Measurements from ENCODE around the gene CFAP74. TPM values are rescaled to one million over a fixed set of nuclear protein-coding genes. Genes with fewer than 3 reads are reported as not detected.

CFAP74 gene
- total and polyA plus RNA-seq, 2 of the 13 experiments (the other 11 are each of a cell fraction or from before 2014, with no cell fraction given) = 0.27 to 0.62 TPM

DNA sequence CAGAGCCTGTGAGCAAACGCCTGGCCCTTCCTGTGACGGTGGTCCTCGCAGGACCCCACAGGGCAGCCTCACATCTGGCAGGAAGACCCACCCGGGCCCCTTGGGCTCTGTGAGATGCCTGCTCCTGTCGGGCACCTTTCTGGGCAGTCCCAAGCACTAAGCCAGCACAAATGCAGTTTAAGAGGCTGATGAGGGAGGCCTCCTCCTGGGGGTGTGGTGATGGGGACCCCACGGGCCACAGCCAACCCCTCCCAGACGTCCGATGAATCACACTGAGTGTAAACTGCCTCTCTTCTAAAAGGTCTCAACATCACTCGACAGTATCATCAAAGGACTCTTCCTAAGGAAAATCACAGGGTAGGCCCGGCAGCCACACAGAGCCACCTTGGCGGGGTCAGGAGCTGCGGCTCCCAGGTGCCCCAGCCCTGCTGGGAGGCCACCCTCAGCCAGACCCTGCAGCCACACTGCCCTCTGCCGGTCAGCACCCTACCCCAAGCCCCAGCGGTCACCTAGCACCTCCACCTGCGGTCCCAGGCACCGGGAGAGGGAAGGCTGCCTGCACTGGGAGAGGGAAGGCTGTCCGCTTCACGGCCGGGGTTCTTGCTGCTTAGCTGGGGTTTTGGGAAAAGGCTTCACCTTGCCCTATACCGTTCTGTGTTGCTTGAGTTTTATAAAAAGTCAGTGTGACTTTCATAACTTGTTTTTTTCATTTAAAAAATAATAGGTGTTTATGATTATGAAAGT, 42.8 kb upstream of the CFAP74 start (continued):
- TF ChIP-seq, protein P1, sequence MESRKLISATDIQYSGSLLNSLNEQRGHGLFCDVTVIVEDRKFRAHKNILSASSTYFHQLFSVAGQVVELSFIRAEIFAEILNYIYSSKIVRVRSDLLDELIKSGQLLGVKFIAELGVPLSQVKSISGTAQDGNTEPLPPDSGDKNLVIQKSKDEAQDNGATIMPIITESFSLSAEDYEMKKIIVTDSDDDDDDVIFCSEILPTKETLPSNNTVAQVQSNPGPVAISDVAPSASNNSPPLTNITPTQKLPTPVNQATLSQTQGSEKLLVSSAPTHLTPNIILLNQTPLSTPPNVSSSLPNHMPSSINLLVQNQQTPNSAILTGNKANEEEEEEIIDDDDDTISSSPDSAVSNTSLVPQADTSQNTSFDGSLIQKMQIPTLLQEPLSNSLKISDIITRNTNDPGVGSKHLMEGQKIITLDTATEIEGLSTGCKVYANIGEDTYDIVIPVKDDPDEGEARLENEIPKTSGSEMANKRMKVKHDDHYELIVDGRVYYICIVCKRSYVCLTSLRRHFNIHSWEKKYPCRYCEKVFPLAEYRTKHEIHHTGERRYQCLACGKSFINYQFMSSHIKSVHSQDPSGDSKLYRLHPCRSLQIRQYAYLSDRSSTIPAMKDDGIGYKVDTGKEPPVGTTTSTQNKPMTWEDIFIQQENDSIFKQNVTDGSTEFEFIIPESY (CRISPR knock-in tag; IDR thresholded peaks at IDR 0.05) = peak; percentile 68; the same call in 1 of the 2 replicates
- TF ChIP-seq, protein P2, sequence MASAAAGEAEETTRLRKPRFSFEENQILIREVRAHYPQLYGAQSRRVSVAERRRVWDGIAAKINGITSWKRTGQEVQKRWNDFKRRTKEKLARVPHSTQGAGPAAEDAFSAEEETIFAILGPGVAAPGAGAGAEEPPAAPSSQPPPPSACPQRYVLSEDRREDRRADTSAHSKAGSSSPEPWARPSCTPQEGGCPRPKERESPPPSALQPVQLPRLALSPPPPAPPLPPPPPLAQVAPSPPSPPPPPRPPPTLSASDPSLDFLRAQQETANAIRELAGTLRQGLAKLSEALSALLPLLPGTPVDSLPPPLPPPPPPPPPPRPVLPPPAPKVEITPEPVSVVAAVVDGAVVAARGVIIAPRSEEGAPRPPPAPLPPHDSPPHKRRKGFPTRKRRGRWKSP (CRISPR knock-in tag; IDR thresholded peaks at IDR 0.05) = 0 out of 2 replicates have a peak, but pooled peaks have one; percentile 3
- TF ChIP-seq ZNF160 (CRISPR knock-in tag; IDR thresholded peaks at IDR 0.05) (no peak), ZNF547 (CRISPR knock-in tag; IDR thresholded peaks at IDR 0.05) (0 out of 2 replicates have a peak, but pooled peaks have one; percentile 1), SMAD9 (CRISPR knock-in tag; IDR thresholded peaks at IDR 0.05) (no peak), MED13 (CRISPR knock-in tag; IDR thresholded peaks at IDR 0.05) (no peak), ZNF569 (CRISPR knock-in tag; IDR thresholded peaks at IDR 0.05; ENCODE audit: borderline replicate concordance) (no peak), CHD2 (IDR thresholded peaks at IDR 0.05; ENCODE audit: low read depth, low read length) (no peak), ZFAT (CRISPR knock-in tag; conservative IDR thresholded peaks at IDR 0.05) (no peak), ZNF790 (CRISPR knock-in tag; IDR thresholded peaks at IDR 0.05; ENCODE audit: borderline replicate concordance) (no peak), TCF12 (IDR thresholded peaks at IDR 0.05) (no peak), TCF12 (CRISPR knock-in tag; IDR thresholded peaks at IDR 0.05) (no peak), TARDBP (CRISPR knock-in tag; IDR thresholded peaks at IDR 0.05) (no peak)
- TF ChIP-seq, protein P3, sequence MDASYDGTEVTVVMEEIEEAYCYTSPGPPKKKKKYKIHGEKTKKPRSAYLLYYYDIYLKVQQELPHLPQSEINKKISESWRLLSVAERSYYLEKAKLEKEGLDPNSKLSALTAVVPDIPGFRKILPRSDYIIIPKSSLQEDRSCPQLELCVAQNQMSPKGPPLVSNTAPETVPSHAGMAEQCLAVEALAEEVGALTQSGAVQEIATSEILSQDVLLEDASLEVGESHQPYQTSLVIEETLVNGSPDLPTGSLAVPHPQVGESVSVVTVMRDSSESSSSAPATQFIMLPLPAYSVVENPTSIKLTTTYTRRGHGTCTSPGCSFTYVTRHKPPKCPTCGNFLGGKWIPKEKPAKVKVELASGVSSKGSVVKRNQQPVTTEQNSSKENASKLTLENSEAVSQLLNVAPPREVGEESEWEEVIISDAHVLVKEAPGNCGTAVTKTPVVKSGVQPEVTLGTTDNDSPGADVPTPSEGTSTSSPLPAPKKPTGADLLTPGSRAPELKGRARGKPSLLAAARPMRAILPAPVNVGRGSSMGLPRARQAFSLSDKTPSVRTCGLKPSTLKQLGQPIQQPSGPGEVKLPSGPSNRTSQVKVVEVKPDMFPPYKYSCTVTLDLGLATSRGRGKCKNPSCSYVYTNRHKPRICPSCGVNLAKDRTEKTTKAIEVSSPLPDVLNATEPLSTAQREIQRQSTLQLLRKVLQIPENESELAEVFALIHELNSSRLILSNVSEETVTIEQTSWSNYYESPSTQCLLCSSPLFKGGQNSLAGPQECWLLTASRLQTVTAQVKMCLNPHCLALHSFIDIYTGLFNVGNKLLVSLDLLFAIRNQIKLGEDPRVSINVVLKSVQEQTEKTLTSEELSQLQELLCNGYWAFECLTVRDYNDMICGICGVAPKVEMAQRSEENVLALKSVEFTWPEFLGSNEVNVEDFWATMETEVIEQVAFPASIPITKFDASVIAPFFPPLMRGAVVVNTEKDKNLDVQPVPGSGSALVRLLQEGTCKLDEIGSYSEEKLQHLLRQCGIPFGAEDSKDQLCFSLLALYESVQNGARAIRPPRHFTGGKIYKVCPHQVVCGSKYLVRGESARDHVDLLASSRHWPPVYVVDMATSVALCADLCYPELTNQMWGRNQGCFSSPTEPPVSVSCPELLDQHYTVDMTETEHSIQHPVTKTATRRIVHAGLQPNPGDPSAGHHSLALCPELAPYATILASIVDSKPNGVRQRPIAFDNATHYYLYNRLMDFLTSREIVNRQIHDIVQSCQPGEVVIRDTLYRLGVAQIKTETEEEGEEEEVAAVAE (CRISPR knock-in tag; IDR thresholded peaks at IDR 0.05; ENCODE audit: borderline replicate concordance) = no peak
- TF ChIP-seq, protein P4, sequence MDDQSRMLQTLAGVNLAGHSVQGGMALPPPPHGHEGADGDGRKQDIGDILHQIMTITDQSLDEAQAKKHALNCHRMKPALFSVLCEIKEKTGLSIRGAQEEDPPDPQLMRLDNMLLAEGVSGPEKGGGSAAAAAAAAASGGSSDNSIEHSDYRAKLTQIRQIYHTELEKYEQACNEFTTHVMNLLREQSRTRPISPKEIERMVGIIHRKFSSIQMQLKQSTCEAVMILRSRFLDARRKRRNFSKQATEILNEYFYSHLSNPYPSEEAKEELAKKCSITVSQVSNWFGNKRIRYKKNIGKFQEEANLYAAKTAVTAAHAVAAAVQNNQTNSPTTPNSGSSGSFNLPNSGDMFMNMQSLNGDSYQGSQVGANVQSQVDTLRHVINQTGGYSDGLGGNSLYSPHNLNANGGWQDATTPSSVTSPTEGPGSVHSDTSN (CRISPR knock-in tag; IDR thresholded peaks at IDR 0.05; ENCODE audit: borderline replicate concordance) = no peak
- TF ChIP-seq, protein P5, sequence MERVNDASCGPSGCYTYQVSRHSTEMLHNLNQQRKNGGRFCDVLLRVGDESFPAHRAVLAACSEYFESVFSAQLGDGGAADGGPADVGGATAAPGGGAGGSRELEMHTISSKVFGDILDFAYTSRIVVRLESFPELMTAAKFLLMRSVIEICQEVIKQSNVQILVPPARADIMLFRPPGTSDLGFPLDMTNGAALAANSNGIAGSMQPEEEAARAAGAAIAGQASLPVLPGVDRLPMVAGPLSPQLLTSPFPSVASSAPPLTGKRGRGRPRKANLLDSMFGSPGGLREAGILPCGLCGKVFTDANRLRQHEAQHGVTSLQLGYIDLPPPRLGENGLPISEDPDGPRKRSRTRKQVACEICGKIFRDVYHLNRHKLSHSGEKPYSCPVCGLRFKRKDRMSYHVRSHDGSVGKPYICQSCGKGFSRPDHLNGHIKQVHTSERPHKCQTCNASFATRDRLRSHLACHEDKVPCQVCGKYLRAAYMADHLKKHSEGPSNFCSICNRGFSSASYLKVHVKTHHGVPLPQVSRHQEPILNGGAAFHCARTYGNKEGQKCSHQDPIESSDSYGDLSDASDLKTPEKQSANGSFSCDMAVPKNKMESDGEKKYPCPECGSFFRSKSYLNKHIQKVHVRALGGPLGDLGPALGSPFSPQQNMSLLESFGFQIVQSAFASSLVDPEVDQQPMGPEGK (CRISPR knock-in tag; IDR thresholded peaks at IDR 0.05) = peak; percentile 86
- TF ChIP-seq, protein P6, sequence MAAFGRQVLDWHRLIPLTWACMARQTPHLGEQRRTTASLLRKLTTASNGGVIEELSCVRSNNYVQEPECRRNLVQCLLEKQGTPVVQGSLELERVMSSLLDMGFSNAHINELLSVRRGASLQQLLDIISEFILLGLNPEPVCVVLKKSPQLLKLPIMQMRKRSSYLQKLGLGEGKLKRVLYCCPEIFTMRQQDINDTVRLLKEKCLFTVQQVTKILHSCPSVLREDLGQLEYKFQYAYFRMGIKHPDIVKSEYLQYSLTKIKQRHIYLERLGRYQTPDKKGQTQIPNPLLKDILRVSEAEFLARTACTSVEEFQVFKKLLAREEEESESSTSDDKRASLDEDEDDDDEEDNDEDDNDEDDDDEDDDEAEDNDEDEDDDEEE (CRISPR knock-in tag; IDR thresholded peaks at IDR 0.05) = peak; percentile 54; the same call in 1 of the 2 replicates

Data from HepG2 (cell line).